GM13976 (cell line): Measurements from ENCODE around the gene ATP2B2.

Experiments
- DNase-seq: peaks from one replicate; pipeline ENCODE4 v3.0.0; 2012; ENCODE audit warnings: low spot score
- in situ Hi-C: fragments of 300-500 bp; cut with MboI; formaldehyde crosslinking; loops from one replicate; pipeline ENCODE4 v1.12.0; 2022; ENCODE audit warnings: low sequenced_read_pairs, mixed read lengths, inconsistent platforms; ENCODE audit not compliant: unreplicated experiment
- TF ChIP-seq, protein P1 (sequence below): IDR thresholded peaks from 2 replicates; pipeline ENCODE4 v1.5.1; 2012; ENCODE audit warnings: borderline replicate concordance, mild to moderate bottlenecking; ENCODE audit not compliant: insufficient read depth; ENCODE audit errors: extremely low read depth, missing control alignments, control extremely low read depth

Gene ATP2B2

GRCh38 chr3:10405816-10406215, 99.6 kb downstream of the ATP2B2 start:
- TF ChIP-seq, protein P1, sequence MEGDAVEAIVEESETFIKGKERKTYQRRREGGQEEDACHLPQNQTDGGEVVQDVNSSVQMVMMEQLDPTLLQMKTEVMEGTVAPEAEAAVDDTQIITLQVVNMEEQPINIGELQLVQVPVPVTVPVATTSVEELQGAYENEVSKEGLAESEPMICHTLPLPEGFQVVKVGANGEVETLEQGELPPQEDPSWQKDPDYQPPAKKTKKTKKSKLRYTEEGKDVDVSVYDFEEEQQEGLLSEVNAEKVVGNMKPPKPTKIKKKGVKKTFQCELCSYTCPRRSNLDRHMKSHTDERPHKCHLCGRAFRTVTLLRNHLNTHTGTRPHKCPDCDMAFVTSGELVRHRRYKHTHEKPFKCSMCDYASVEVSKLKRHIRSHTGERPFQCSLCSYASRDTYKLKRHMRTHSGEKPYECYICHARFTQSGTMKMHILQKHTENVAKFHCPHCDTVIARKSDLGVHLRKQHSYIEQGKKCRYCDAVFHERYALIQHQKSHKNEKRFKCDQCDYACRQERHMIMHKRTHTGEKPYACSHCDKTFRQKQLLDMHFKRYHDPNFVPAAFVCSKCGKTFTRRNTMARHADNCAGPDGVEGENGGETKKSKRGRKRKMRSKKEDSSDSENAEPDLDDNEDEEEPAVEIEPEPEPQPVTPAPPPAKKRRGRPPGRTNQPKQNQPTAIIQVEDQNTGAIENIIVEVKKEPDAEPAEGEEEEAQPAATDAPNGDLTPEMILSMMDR = no peak
- in situ Hi-C loops = no loop called here
- DNase-seq = no peak

GRCh38 chr3:10404876-10405275, 100.5 kb downstream of the ATP2B2 start:
- TF ChIP-seq, protein P1 = no peak
- in situ Hi-C loops = no loop called here
- DNase-seq = no peak

GRCh38 chr3:10404377-10404776, 101.0 kb downstream of the ATP2B2 start:
- DNase-seq = no peak
- in situ Hi-C loops = no loop called here
- TF ChIP-seq, protein P1 = no peak

DNA sequence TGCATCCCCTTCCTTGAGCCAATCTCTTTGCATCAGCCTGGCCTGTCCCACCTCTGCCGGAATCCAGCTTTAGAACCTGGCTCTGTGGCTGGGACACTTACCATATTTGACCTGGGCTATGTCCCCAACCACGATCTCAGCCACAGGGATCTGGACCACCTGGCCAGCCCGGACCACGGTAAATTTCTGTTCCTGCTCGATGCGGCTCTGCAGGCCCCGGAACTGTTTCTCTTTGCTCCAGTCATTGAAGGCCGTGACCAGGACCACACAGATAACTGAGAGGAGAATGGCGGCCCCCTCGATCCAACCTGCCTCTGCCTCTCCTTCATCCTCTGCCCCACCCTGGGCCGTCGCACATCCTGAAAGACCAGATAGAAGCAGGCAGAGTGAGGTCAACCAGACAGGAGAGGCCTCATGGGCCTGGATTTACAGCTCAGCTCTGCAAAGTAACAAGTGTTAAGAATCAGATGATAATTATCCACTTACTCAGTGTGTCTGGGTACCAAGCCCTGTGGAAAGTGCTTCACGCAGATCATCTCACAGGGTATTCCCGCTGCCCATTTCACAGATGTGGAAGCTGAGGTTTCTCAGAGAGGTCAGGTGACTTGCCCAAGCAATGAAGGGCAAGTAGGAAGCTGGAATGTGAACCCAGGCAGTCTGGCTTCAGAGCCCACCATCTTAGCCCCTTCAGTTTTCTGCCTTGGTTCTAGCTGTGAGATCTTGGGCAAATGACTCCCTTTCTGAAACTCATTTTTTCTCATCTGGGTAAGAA, 103.2 kb downstream of the ATP2B2 start:
- in situ Hi-C loops = no loop called here
- TF ChIP-seq, protein P1 = no peak
- DNase-seq = no peak

DNA sequence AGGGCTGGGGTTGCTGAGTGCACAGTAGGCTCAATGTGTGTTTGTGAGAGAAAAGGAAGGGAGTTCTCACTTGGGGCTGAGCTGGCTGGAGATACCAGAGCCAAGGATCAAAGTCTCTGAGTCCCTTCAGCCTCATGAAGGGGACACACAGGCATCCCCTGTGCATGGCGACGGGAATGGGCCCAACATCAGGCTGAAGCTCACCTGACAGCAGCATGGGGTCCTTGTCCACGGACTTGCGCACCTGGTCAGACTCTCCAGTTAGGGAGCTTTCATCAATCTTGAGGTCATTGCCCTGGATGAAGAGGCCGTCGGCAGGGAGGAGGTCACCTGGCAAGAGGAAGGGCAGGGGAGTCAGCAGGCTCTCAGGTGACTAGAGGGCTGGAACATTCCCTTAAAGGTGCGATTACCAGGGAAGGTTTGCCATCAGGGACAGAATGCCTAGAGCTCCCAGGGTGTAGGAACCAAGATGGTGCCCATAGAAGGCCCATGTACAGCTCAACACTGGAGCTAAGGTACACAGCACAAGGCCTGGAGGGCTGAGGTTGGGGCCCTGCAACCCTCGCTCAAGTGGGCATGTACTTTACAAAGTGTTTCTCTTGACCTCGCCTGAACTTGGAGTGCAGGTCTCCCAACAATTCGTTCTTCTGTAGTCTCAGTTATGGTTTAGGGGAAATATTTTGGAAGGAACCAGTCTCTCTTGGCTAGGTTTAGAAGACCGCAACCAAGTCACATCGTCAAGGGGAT, 104.5 kb downstream of the ATP2B2 start:
- TF ChIP-seq, protein P1 = no peak
- no peak for DNase-seq
- in situ Hi-C loops = no loop called here

DNA sequence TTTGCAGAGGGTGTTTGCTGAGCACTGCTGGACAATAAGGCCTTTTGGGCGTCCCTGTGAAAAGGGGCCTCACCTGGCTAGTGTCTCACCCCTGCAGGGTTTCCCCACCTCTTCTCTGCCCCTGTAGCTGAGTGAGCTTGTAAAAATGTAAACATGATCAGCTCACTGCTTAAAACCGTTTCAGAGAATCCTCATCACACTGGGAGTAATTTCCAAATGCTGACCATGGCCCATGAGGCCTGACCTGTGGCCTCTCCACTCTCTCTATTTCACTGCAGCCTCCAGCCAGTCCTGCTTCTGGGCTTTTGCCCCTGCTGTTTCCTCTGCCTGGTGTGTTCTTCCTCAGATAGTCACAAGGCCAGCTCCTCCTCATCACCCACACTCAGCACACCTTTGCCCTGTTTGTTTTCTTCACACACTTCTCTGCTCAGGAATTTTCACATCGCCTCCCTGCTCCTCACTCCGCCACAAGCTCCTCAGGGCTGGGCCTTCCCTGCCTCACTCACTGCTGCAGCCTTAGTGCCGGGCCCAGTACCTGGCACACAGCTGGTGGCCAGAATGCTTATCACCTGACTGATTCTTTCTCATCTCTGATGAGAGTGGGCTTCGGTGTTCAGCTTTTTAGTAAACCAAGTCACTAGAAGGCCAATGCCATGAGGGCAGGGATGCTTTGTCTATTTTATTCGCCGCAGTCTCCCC, 105.2 kb downstream of the ATP2B2 start:
- in situ Hi-C loops = no loop called here
- TF ChIP-seq, protein P1 = no peak
- DNase-seq = no peak
